Kidney (tissue), 14 donors: ENCODE measurements around the gene MLNR. TPM values are rescaled to one million over a fixed set of nuclear protein-coding genes. Genes with fewer than 3 reads are reported as not detected.

Experiments used
- DNase-seq, 5 donors: peaks; one replicate each; pipeline ENCODE4 v3.0.0-alpha.2; 2013 to 2020
- FAIRE-seq: peaks from 2 replicates; lab custom pipeline; 2012; peaks lifted over from hg19 to GRCh38; lab: Jason Lieb, UNC
- H3K27ac ChIP-seq, 2 donors: one replicate each; pipeline ENCODE4 v1.7.0; 2013; ENCODE audit warnings: low read depth in 2 of 2, low read length in 2 of 2, inconsistent platforms in 1 of 2
- H3K27me3 ChIP-seq: one replicate; pipeline ENCODE4 v1.7.1; 2013; ENCODE audit warnings: low read length, inconsistent platforms; ENCODE audit not compliant: control insufficient read depth, insufficient read depth
- H3K36me3 ChIP-seq, 3 donors: one replicate each; pipeline versions ENCODE4 v1.7.0 to v1.7.1; 2013; ENCODE audit warnings: low read length in 3 of 3, control low read depth in 1 of 3, inconsistent platforms in 1 of 3; ENCODE audit not compliant: insufficient read depth in 3 of 3, control insufficient read depth in 2 of 3
- H3K4me1 ChIP-seq, 3 donors: one replicate each; pipeline versions ENCODE4 v1.7.0 to v1.7.1; 2013; ENCODE audit warnings: low read length in 3 of 3, inconsistent platforms in 1 of 3, low read depth in 1 of 3; ENCODE audit not compliant: control insufficient read depth in 2 of 3, insufficient read depth in 2 of 3
- H3K4me3 ChIP-seq, 3 donors: one replicate each; pipeline versions ENCODE4 v1.7.0 to v1.8.1; 2013; ENCODE audit warnings: low read length in 3 of 3, control low read depth in 1 of 3, inconsistent platforms in 1 of 3
- H3K9ac ChIP-seq, 3 donors: one replicate each; pipeline versions ENCODE4 v1.7.0 to v1.7.1; 2013; ENCODE audit warnings: low read length in 3 of 3, control low read depth in 1 of 3, inconsistent platforms in 1 of 3
- H3K9me3 ChIP-seq, 3 donors: one replicate each; pipeline versions ENCODE4 v1.7.0 to v1.7.1; 2013; ENCODE audit warnings: low read length in 3 of 3, control low read depth in 1 of 3, inconsistent platforms in 1 of 3; ENCODE audit not compliant: control insufficient read depth in 2 of 3, insufficient read depth in 1 of 3
- CTCF ChIP-seq: IDR thresholded peaks from 3 replicates; pipeline ENCODE4 v1.5.1; 2012; ENCODE audit warnings: mild to moderate bottlenecking, moderate library complexity, borderline replicate concordance; ENCODE audit not compliant: insufficient read depth; ENCODE audit errors: extremely low read depth
- intact Hi-C: fragments of 100-400 bp; cut with DNase I; formaldehyde crosslinking; loops from one replicate; pipeline ENCODE4 v1.11.1; 2022
- polyA plus RNA-seq: library from polyadenylated mRNA; stranded (reverse); fragments of 350-450 nt; fragmentation: Illumina TruSeq; extraction: RNeasy Lipid Tissue Mini Kit (QIAGEN cat#74804); gene quantifications from one replicate; pipeline ENCODE4 v1.2.3, GENCODE V29; 2014; ENCODE audit warnings: low read depth, low replicate concordance; ENCODE audit not compliant: insufficient read depth
- total RNA-seq: library from RNA; stranded (reverse); fragmentation: NEBNext Ultra II Directional; extraction: Animal tissue kit (Norgen Biotek cat#: 25700); gene quantifications from one replicate; pipeline ENCODE4 v1.2.1, GENCODE V29; 2021
- donor health status: control.
- donor health status: control.
- donor health status: control.
- donor health status: control.
- donor health status: control.
- donor health status: DM: yes; HTN: yes; CAD: no.
- donor health status: Normal renal cell carcinoma (clear cell type).

The MLNR gene
- total and polyA plus RNA-seq, 2 donors from 2014 or later: 0.28 TPM; not detected in 1

GRCh38 chr13:49220856-49221589 is 885 bp downstream of the MLNR start:
- no peaks in the 10 kb centered on the region for H3K36me3 ChIP-seq
- DNase-seq (peak in 3 of 5 donors; percentile 22 to 38 (median 27)), FAIRE-seq (no peak)
- TF ChIP-seq CTCF: no peak
- H3K9me3 ChIP-seq: no peaks in the 10 kb centered on the region
- H3K4me1 ChIP-seq: peaks cover 0 to 9% (median 0%) of the 10 kb centered on the region in 3 donors
- no peak overlapping the region for H3K9ac ChIP-seq
- no peak overlapping the region for H3K27ac ChIP-seq
- H3K4me3 ChIP-seq: peak overlapping the region in 1 of 3 donors; percentile 47
- intact Hi-C loops: no loop called here
- peaks cover 29% of the 10 kb centered on the region for H3K27me3 ChIP-seq

DNA sequence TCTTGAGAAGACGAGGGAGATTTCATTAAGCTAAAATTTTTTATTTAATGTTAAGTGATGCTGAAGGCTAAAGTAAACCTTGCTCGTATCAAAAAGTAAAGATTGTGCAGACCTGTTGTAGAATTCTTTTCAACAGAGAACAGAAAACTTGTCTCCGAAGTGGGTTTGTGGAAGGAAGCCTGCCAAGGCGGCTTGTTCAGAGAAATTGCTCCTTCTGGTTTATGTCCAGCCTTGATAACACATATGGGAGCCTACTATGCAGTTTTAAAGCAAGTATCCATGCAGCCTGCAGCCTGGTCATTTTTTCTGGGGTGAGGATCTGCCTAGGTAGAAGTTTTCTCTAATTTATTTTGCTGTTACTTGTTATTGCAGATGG is 1.4 kb downstream of the MLNR start:
- DNase-seq (no peak), FAIRE-seq (no peak)
- Histone ChIP-seq H3K4me1 (peaks cover 0 to 9% (median 0%) of the 10 kb centered on the region in 3 donors), H3K4me3 (no peak overlapping the region), H3K36me3 (no peaks in the 10 kb centered on the region), H3K27me3 (peaks cover 29% of the 10 kb centered on the region), H3K9ac (no peak overlapping the region), H3K9me3 (no peaks in the 10 kb centered on the region), H3K27ac (no peak overlapping the region)
- intact Hi-C loops: no loop called here
- TF ChIP-seq CTCF: no peak

GRCh38 chr13:49225223-49226042 is 5.3 kb downstream of the MLNR start:
- FAIRE-seq (no peak), DNase-seq (no peak)
- Histone ChIP-seq H3K4me1 (peaks cover 0 to 5% (median 0%) of the 10 kb centered on the region in 3 donors), H3K27ac (no peak overlapping the region), H3K9ac (no peak overlapping the region), H3K9me3 (no peaks in the 10 kb centered on the region), H3K36me3 (no peaks in the 10 kb centered on the region), H3K27me3 (peaks cover 14% of the 10 kb centered on the region), H3K4me3 (no peak overlapping the region)
- intact Hi-C loops: no loop called here
- TF ChIP-seq CTCF: no peak
